K562 (cell line): Measurements from ENCODE around the gene MMAB. TPM values are rescaled to one million over a fixed set of nuclear protein-coding genes. Genes with fewer than 3 reads are reported as not detected.

ENCODE experiments used
- RREB1 ChIP-seq: fragments of 250-450 bp; sonication (Bioruptor Pico); IDR thresholded peaks from 2 replicates; pipeline ENCODE4 v1.4.0; 2020
- SP2 ChIP-seq: IDR thresholded peaks from 2 replicates; pipeline ENCODE4 v1.6.1; 2011; ENCODE audit warnings: mild to moderate bottlenecking, low read depth, low read length, moderate library complexity; ENCODE audit not compliant: poor library complexity, severe bottlenecking; ENCODE audit errors: extremely low read depth
- TARDBP ChIP-seq: fragments of 450-650 bp; IDR thresholded peaks from 2 replicates; pipeline ENCODE4 v1.6.1; 2016
- ZNF146 ChIP-seq: IDR thresholded peaks from one replicate; pipeline ENCODE4 v1.6.1; 2018; ENCODE audit warnings: missing compliant biosample characterization; ENCODE audit not compliant: unreplicated experiment
- ZNF79 ChIP-seq: fragments of 250-450 bp; sonication (Bioruptor Pico); IDR thresholded peaks from 2 replicates; pipeline ENCODE4 v1.4.0; 2020; ENCODE audit warnings: low read depth, mild to moderate bottlenecking, moderate library complexity
- polyA plus RNA-seq, 8 experiments: library from polyadenylated mRNA; depleted of rRNA in 4 of 8; stranded (reverse) in 5 of 8; unstranded in 3 of 8; fragments of >200 nt; fragmentation: Nextera tagmentation in 2 of 8; fragmentation: Illumina TruSeq in 1 of 8; extraction: Ambion mirVana in 2 of 8; extraction: Trizol in 1 of 8; gene quantifications; 2 replicates each; pipeline versions ENCODE4 v1.2.1 to v1.2.3, GENCODE V29; 2011 to 2014; ENCODE audit warnings: inconsistent platforms in 1 of 8, missing spikeins in 1 of 8
- total RNA-seq, 7 experiments: library from RNA; depleted of rRNA in 6 of 7; stranded (reverse); fragments of >200 nt in 6 of 7; fragmentation: Illumina TruSeq in 2 of 7; extraction: Trizol in 2 of 7; gene quantifications; 2 replicates each; pipeline versions ENCODE4 v1.2.1 to v1.2.3, GENCODE V29; 2011 to 2021; ENCODE audit warnings: low replicate concordance in 1 of 7

MMAB gene
- total and polyA plus RNA-seq, 9 of the 15 experiments (the other 6 are each of a cell fraction or from before 2014, with no cell fraction given): 9.5 to 76.1 (median 46.2) TPM

GRCh38 chr12:109617491-109617890 lies 44.2 kb upstream of the MMAB start (continued):
- TF ChIP-seq RREB1 (no peak), TARDBP (no peak), ZNF79 (CRISPR knock-in tag) (no peak), ZNF146 (CRISPR knock-in tag) (no peak), SP2 (no peak)
